Activated effector memory CD4-positive, alpha-beta T cell treated with anti-CD3 and anti-CD28 coated beads, Interleukin-2, amount 50 U/mL, for 16 hours (primary cell): Measurements from ENCODE around the gene HLA-DOB.
"Not testable (repeated sequence)": the region's sequence is repeated elsewhere in the genome, so short reads cannot be mapped to it uniquely, and the experiment has no call there.

ENCODE experiments used
- DNase-seq: peaks from one replicate; pipeline ENCODE4 v3.0.0-alpha.2; 2020

HLA-DOB gene

GRCh38 chr6:32807020-32807580 is 9.7 kb downstream of the HLA-DOB start:
- DNase-seq: no peak

DNA sequence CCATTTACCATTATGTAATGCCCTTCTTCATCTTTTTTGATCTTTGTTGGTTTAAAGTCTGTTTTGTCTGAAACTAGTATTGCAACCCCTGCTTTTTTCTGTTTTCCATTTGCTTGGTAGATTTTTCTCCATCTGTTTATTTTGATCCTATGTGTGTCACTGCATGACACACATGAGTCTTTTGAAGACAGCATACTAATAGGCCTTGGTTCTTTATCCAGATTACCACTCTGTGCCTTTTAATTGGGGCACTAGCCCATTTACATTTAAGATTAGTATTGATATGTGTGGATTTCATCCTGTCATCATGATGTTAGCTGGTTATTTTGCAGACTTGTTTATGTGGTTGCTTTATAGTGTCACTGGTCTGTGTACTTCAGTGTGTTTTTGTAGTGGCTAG is 11.4 kb downstream of the HLA-DOB start:
- not testable (repeated sequence) for DNase-seq

- no peak for DNase-seq
These were observed 13.4 kb downstream of the HLA-DOB start for GRCh38 chr6:32803416-32803815.

DNA sequence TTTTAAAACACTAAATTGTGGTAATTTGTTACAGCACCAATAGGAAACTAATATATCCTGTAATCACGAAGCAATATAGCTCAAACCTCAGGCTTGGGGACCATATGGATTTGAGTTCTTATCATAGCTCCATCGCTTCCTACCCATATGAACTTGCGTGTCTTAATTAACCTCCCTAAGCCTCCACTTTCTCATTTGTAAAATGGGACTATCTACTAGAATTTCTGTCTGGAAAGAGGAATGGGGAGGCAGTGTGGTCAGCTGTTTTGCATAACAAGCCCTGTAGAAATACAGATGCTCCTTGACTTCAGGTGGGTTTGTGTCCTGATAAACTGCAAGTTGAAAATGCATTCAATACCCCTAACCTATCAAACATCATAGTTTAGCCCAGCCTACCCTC is 17.1 kb downstream of the HLA-DOB start:
- DNase-seq: no peak

GRCh38 chr6:32799168-32799567 is 17.6 kb downstream of the HLA-DOB start:
- no peak for DNase-seq

GRCh38 chr6:32796848-32797776 is 19.7 kb downstream of the HLA-DOB start:
- DNase-seq: peak; percentile 93

- DNase-seq: no peak
These were observed 22.3 kb downstream of the HLA-DOB start for GRCh38 chr6:32794510-32794909.

GRCh38 chr6:32792901-32793435 is 23.8 kb downstream of the HLA-DOB start:
- no peak for DNase-seq

GRCh38 chr6:32790306-32790705 is 26.5 kb downstream of the HLA-DOB start:
- DNase-seq: no peak

GRCh38 chr6:32785781-32786533 is 30.8 kb downstream of the HLA-DOB start:
- DNase-seq: no peak

- DNase-seq: not testable (repeated sequence)
These were observed 33.9 kb downstream of the HLA-DOB start for GRCh38 chr6:32782923-32783322.

DNA sequence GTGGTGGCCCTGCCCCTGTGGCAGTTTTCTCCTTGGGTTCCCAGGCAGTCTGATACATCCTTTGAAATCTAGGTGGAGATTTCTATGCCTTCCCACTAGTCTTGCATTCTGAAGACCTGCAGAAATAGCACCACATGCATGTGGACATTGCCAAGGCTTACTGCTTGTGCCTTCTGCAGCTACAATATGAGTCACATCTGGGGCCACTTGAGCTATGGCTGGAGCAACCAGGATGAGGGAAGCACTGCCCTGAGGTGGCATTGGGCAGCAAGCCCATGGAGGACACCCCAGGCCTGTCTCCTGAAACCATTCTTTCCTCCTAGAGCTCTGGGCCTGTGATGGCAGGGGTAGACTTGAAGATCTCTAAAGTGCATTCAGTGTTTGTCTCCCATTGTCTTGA is 37.8 kb downstream of the HLA-DOB start:
- no peak for DNase-seq

DNA sequence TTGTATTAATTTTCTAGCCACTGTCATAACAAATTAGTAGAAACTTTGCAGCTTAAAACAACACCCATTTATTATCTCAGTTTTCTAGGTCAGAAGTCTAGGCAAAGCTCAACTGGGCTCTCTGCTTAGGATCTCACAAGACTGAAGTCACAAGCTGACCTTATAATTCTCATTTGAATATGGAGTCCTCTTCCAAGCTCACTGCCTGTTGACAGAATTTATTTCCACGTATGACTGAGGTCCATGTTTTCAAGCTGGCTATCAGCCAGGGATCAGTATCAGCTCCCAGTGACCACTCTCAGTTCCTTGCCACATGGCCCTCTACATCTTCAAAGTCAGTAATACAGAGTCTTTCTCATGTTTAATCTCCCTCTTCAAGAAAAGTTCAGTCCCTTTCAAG is 41.7 kb downstream of the HLA-DOB start:
- no peak for DNase-seq

DNA sequence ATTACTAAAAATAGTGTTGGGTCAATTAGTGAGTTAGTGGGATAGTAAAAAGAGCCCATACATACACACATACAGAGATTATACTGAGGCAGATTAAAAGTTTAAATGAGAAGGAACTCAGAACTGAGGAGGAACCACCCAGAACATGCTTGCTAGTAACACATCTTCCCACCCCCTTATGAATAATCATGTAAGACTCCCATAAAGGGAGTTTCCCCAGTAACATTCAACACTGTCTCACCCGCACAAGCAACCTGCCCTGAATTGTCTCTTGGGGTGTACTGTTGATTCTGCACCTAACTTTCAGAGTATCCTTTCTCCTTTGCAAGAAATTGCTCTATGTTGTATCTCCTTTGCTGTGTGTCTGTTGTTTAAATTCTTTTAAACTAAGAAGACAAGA is 42.4 kb downstream of the HLA-DOB start:
- DNase-seq: no peak

GRCh38 chr6:32772656-32773055 is 44.1 kb downstream of the HLA-DOB start:
- DNase-seq: no peak

DNA sequence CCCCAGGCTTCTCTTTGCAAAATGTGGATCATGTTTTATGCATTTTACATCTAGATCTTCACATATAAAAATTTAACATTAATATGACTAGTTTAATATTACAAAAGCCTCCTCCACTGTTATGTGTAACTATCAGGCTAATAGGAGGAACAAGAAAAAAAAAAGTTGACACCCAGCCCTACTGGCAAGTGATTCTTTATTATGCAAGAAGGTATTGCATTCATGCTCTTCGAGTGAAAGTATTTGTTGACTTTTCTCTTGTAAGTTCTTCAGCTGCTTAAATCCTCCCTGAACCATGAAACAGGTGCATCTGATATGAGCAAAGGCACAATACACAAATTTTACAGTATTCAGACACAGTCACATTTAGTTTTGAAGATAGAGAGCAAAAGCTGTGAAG is 52.8 kb downstream of the HLA-DOB start:
- DNase-seq: no peak

- DNase-seq: no peak
These were observed 53.4 kb downstream of the HLA-DOB start, which contains the start of gene HLA-DQB2 for GRCh38 chr6:32763421-32763820. TSS of gene HLA-DQB2 (minus strand) at chr6:32763532. CDS start at chr6:32763470, 62 bp downstream.
